ENCODE measurements around the gene PIM3. TPM values are rescaled to one million over a fixed set of nuclear protein-coding genes. Genes with fewer than 3 reads are reported as not detected.

Gene PIM3
- total RNA-seq, 1 experiment from 2014 or later, result 67.0 TPM

- Histone ChIP-seq H3K9me2 (ENCODE audit: insufficient read depth) (no peaks in the 10 kb centered on the region), H3K27ac (no peak overlapping the region), H3K79me2 (ENCODE audit: low read depth) (no peaks in the 10 kb centered on the region), H3K4me3 (no peak overlapping the region), H3K27me3 (ENCODE audit: insufficient read depth, low read depth) (no peaks in the 10 kb centered on the region), H3K4me1 (replicated peaks; ENCODE audit: insufficient read depth) (peaks cover 4% of the 10 kb centered on the region; the same call in 1 of the 2 replicates), H3F3A (ENCODE audit: insufficient read depth, low read depth) (peaks cover 29% of the 10 kb centered on the region), H3K36me3 (ENCODE audit: low read depth) (no peaks in the 10 kb centered on the region), H3K9me3 (ENCODE audit: insufficient read depth, low read depth) (no peaks in the 10 kb centered on the region), H4K20me1 (ENCODE audit: insufficient read depth) (no peaks in the 10 kb centered on the region; the same call in 1 of the 2 replicates), H2AFZ (no peak overlapping the region), H3K4me2 (no peak overlapping the region)
- ChIA-PET POLR2A (ENCODE audit: unreplicated experiment) (no interaction called here), CTCF (no interaction called here)
- no peak for TF ChIP-seq EZH2 (IDR thresholded peaks at IDR 0.05; ENCODE audit: low read depth)
- TF ChIP-seq CTCF (conservative IDR thresholded peaks at IDR 0.05), result no peak
- DNase-seq, result no peak
- intact Hi-C loops (cut with micrococcal nuclease; ENCODE audit: unreplicated experiment), result no loop called here
- no TSS peak for BruUV-seq (replicated peaks)
Observed at GRCh38 chr22:49924113-49924833, 36.3 kb upstream of the PIM3 start.

GRCh38 chr22:49925525-49926128 is 34.9 kb upstream of the PIM3 start:
- no peak overlapping the region for H3K4me3 ChIP-seq
- CTCF ChIA-PET, result no interaction called here
- no peaks in the 10 kb centered on the region for H3K79me2 ChIP-seq (ENCODE audit: low read depth)
- H3K4me2 ChIP-seq, result no peak overlapping the region
- peaks cover 23% of the 10 kb centered on the region for H3F3A ChIP-seq (ENCODE audit: insufficient read depth, low read depth)
- H3K9me3 ChIP-seq (ENCODE audit: insufficient read depth, low read depth), result no peaks in the 10 kb centered on the region
- no peaks in the 10 kb centered on the region; the same call in 1 of the 2 replicates for H4K20me1 ChIP-seq (ENCODE audit: insufficient read depth)
- TF ChIP-seq EZH2 (IDR thresholded peaks at IDR 0.05; ENCODE audit: low read depth) (no peak), CTCF (conservative IDR thresholded peaks at IDR 0.05) (no peak)
- no peaks in the 10 kb centered on the region for H3K4me1 ChIP-seq (replicated peaks; ENCODE audit: insufficient read depth)
- H3K27me3 ChIP-seq (ENCODE audit: insufficient read depth, low read depth), result no peaks in the 10 kb centered on the region; the same call in 1 of the 2 replicates
- BruUV-seq (replicated peaks), result no TSS peak
- DNase-seq, result no peak
- intact Hi-C loops (cut with micrococcal nuclease; ENCODE audit: unreplicated experiment), result loop anchor here (5.0 kb wide), 1 partner anchor 277 kb away; the partner anchor contains the start of gene SELENOO
- H3K36me3 ChIP-seq (ENCODE audit: low read depth), result no peaks in the 10 kb centered on the region
- H3K27ac ChIP-seq, result no peak overlapping the region
- no peaks in the 10 kb centered on the region for H3K9me2 ChIP-seq (ENCODE audit: insufficient read depth)
- POLR2A ChIA-PET (ENCODE audit: unreplicated experiment), result no interaction called here
- H2AFZ ChIP-seq, result no peak overlapping the region

DNA sequence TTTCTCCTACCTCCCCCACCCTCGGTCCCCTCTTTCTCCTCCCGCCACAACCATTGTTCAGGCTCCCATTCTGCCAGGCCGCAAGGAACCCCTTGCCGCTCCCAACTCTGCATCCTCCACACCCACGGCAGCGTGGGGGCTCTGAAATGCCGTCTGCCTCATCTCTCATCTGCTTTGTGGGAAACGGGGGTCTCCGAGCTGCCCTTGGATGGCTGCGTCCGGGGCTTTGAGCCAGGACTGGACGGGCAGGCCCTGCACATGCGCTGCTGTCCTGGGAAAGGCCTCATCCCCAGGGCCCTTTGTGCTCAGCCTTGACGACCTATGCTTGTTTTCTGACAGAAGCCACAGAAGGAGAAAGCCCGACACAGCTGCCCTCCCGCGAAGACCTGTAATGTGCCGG is 33.7 kb upstream of the PIM3 start:
- H3K9me3 ChIP-seq (ENCODE audit: insufficient read depth, low read depth), result no peaks in the 10 kb centered on the region
- intact Hi-C loops (cut with micrococcal nuclease; ENCODE audit: unreplicated experiment), result loop anchor here (5.0 kb wide), 1 partner anchor 275 kb away; the partner anchor contains the start of gene SELENOO
- H3K27ac ChIP-seq, result no peak overlapping the region
- no peak for TF ChIP-seq CTCF (conservative IDR thresholded peaks at IDR 0.05)
- TF ChIP-seq EZH2 (IDR thresholded peaks at IDR 0.05; ENCODE audit: low read depth), result no peak
- no peak for DNase-seq
- H3K79me2 ChIP-seq (ENCODE audit: low read depth), result no peaks in the 10 kb centered on the region
- BruUV-seq (replicated peaks), result no TSS peak
- H3K4me3 ChIP-seq, result no peak overlapping the region
- no peak overlapping the region for H2AFZ ChIP-seq
- no peaks in the 10 kb centered on the region for H3K9me2 ChIP-seq (ENCODE audit: insufficient read depth)
- no peak overlapping the region for H3K4me2 ChIP-seq
- no peaks in the 10 kb centered on the region; the same call in 1 of the 2 replicates for H4K20me1 ChIP-seq (ENCODE audit: insufficient read depth)
- H3K36me3 ChIP-seq (ENCODE audit: low read depth), result no peaks in the 10 kb centered on the region
- no peaks in the 10 kb centered on the region; the same call in 1 of the 2 replicates for H3K27me3 ChIP-seq (ENCODE audit: insufficient read depth, low read depth)
- peaks cover 8% of the 10 kb centered on the region; the same call in 1 of the 2 replicates for H3K4me1 ChIP-seq (replicated peaks; ENCODE audit: insufficient read depth)
- CTCF ChIA-PET, result interaction anchor here (0.6 to 0.7 kb wide), 2 partner anchors 11 to 323 kb away, joined by 3 to 12 read pairs; no protein-coding TSS in a partner anchor
- POLR2A ChIA-PET (ENCODE audit: unreplicated experiment), result no interaction called here
- peaks cover 34% of the 10 kb centered on the region for H3F3A ChIP-seq (ENCODE audit: insufficient read depth, low read depth)

All from PC-9 (cell line).